Uterus (tissue), 2 donors: ENCODE measurements around the gene ADAMTSL1.

Experiments
- CTCF ChIP-seq, 4 experiments: fragments of 200-600 bp in 2 of 4; fragments of 450-650 bp in 2 of 4; sonication (generic) in 2 of 4; IDR thresholded peaks; one replicate each; pipeline ENCODE4 v1.5.1; 2016 to 2019; ENCODE audit warnings: antibody characterized with exemption in 4 of 4, mild to moderate bottlenecking in 2 of 4, moderate library complexity in 1 of 4
- POLR2A ChIP-seq, 2 donors: fragments of 450-650 bp; IDR thresholded peaks; one replicate each; pipeline ENCODE4 v1.6.1; 2016; ENCODE audit warnings: antibody characterized with exemption in 2 of 2, mild to moderate bottlenecking in 1 of 2, moderate library complexity in 1 of 2

GRCh38 chr9:18925880-18926279 is 451.9 kb downstream of the ADAMTSL1 start:
- TF ChIP-seq CTCF (IDR thresholded peaks at IDR 0.05) (no peak), POLR2A (IDR thresholded peaks at IDR 0.05) (no peak)
